ENCODE measurements around the gene DRC1.

DRC1 gene

GRCh38 chr2:26494199-26494598, 92.5 kb downstream of the DRC1 start:
- TF ChIP-seq CTCF (conservative IDR thresholded peaks at IDR 0.05; ENCODE audit: low read depth): no peak
- H3K27ac ChIP-seq: no peak overlapping the region
- no peak for DNase-seq (ENCODE audit: low spot score)
- ChIA-PET CTCF (no interaction called here), POLR2A (ENCODE audit: low non-redundant PET) (no interaction called here)

GRCh38 chr2:26494891-26495290, 93.2 kb downstream of the DRC1 start:
- DNase-seq (ENCODE audit: low spot score): no peak
- TF ChIP-seq CTCF (conservative IDR thresholded peaks at IDR 0.05; ENCODE audit: low read depth): no peak
- ChIA-PET CTCF (no interaction called here), POLR2A (ENCODE audit: low non-redundant PET) (no interaction called here)
- no peak overlapping the region for H3K27ac ChIP-seq

GRCh38 chr2:26495705-26496297, 94.1 kb downstream of the DRC1 start:
- CTCF ChIA-PET: no interaction called here
- DNase-seq (ENCODE audit: low spot score): no peak
- POLR2A ChIA-PET (ENCODE audit: low non-redundant PET): no interaction called here
- TF ChIP-seq CTCF (conservative IDR thresholded peaks at IDR 0.05; ENCODE audit: low read depth): no peak
- no peak overlapping the region for H3K27ac ChIP-seq

GRCh38 chr2:26500406-26500805, 98.7 kb downstream of the DRC1 start:
- no peak overlapping the region for H3K27ac ChIP-seq
- no peak for DNase-seq (ENCODE audit: low spot score)
- POLR2A ChIA-PET (ENCODE audit: low non-redundant PET): no interaction called here
- CTCF ChIA-PET: interaction anchor here (0.6 to 0.8 kb wide), 2 partner anchors 25 to 116 kb away, joined by 5 read pairs; no protein-coding TSS in a partner anchor
- TF ChIP-seq CTCF (conservative IDR thresholded peaks at IDR 0.05; ENCODE audit: low read depth): no peak

- POLR2A ChIA-PET (ENCODE audit: low non-redundant PET): no interaction called here
- H3K27ac ChIP-seq: no peak overlapping the region
Measured at GRCh38 chr2:26503231-26503880, 101.6 kb downstream of the DRC1 start.

GRCh38 chr2:26504002-26504401, 102.3 kb downstream of the DRC1 start:
- ChIA-PET CTCF (interaction anchor here (0.6 to 1.6 kb wide), 6 partner anchors 12 to 1248 kb away, joined by 4 to 11 read pairs (median 6); no protein-coding TSS in a partner anchor), POLR2A (ENCODE audit: low non-redundant PET) (no interaction called here)
- no peak for TF ChIP-seq CTCF (conservative IDR thresholded peaks at IDR 0.05; ENCODE audit: low read depth)
- H3K27ac ChIP-seq: no peak overlapping the region
- DNase-seq (ENCODE audit: low spot score): no peak

More at GRCh38 chr2:26503231-26503880, 101.6 kb downstream of the DRC1 start:
- DNase-seq (ENCODE audit: low spot score): peak; percentile 91
- CTCF ChIA-PET: interaction anchor here (0.6 to 1.6 kb wide), 10 partner anchors 11 to 1248 kb away, joined by 3 to 11 read pairs (median 4); no protein-coding TSS in a partner anchor
- peak; percentile 88 for TF ChIP-seq CTCF (conservative IDR thresholded peaks at IDR 0.05; ENCODE audit: low read depth)

Data from RWPE1 (cell line).